OCI-LY7 (cell line): ENCODE results near the gene SETDB2. TPM values are rescaled to one million over a fixed set of nuclear protein-coding genes. Genes with fewer than 3 reads are reported as not detected.
"Not testable (repeated sequence)": the region's sequence is repeated elsewhere in the genome, so short reads cannot be mapped to it uniquely, and the experiment has no call there.

Source experiments
- BruUV-seq: library from RNA; stranded (reverse); fragments of 400-500 nt; replicated peaks from 2 replicates; lab custom pipeline; 2021; lab: Mats Ljungman, UMichigan
- CTCF ChIA-PET: fragments of 300-600 bp; sonication (Branson Sonifier 250); formaldehyde crosslinking; loops from one replicate; lab custom pipeline; 2022; ENCODE audit warnings: antibody characterized with exemption; ENCODE audit not compliant: unreplicated experiment; lab: Charles Lee
- POLR2A ChIA-PET: fragments of 300-600 bp; sonication (Branson Sonifier 250); formaldehyde crosslinking; loops from one replicate; lab custom pipeline; 2022; ENCODE audit warnings: antibody characterized with exemption; lab: Charles Lee
- DNase-seq: peaks from one replicate; pipeline ENCODE4 v3.0.0-alpha.2; 2015; ENCODE audit warnings: low spot score
- H2AFZ ChIP-seq: fragments of 200-600 bp; sonication (generic), shearing (Covaris generic); 2 replicates; pipeline ENCODE4 v1.6.1; 2014; ENCODE audit warnings: mild to moderate bottlenecking, antibody characterized with exemption, low read length, moderate library complexity
- H3K27ac ChIP-seq: fragments of 200-600 bp; sonication (generic); 2 replicates; pipeline ENCODE4 v1.5.1; 2014; ENCODE audit warnings: mixed run types, low read depth, mild to moderate bottlenecking, moderate library complexity, low read length, inconsistent platforms; ENCODE audit not compliant: poor library complexity, severe bottlenecking
- H3K36me3 ChIP-seq: fragments of 200-600 bp; sonication (generic); 2 replicates; pipeline ENCODE4 v1.6.1; 2014; ENCODE audit warnings: mild to moderate bottlenecking, antibody characterized with exemption, low read length, moderate library complexity, mixed read lengths; ENCODE audit not compliant: insufficient read depth
- H3K4me1 ChIP-seq: fragments of 200-600 bp; sonication (generic); 2 replicates; pipeline ENCODE4 v1.5.1; 2014; ENCODE audit warnings: mild to moderate bottlenecking, low read length; ENCODE audit not compliant: insufficient read depth, poor library complexity, severe bottlenecking
- H3K4me2 ChIP-seq: fragments of 200-600 bp; sonication (generic); 2 replicates; pipeline ENCODE4 v1.6.1; 2014; ENCODE audit warnings: mild to moderate bottlenecking, low read length
- H3K4me3 ChIP-seq: fragments of 200-600 bp; sonication (generic); 2 replicates; pipeline ENCODE4 v1.5.1; 2014; ENCODE audit warnings: mild to moderate bottlenecking, low read depth, low read length; ENCODE audit not compliant: poor library complexity, severe bottlenecking
- H3K79me2 ChIP-seq: fragments of 200-600 bp; sonication (generic); 2 replicates; pipeline ENCODE4 v1.6.1; 2016; ENCODE audit warnings: low read depth, mild to moderate bottlenecking, low read length, moderate library complexity, mixed read lengths; ENCODE audit not compliant: insufficient read depth
- H3K9me2 ChIP-seq: fragments of 200-600 bp; sonication (generic); 2 replicates; pipeline ENCODE4 v1.6.1; 2016; ENCODE audit warnings: mild to moderate bottlenecking, low read length, mixed read lengths; ENCODE audit not compliant: insufficient read depth
- H3K9me3 ChIP-seq: fragments of 200-600 bp; sonication (generic); 2 replicates; pipeline ENCODE4 v1.6.1; 2014; ENCODE audit warnings: mild to moderate bottlenecking, mixed run types, low read length, mixed read lengths
- H4K20me1 ChIP-seq: fragments of 200-600 bp; sonication (generic); 2 replicates; pipeline ENCODE4 v1.6.1; 2014; ENCODE audit warnings: mild to moderate bottlenecking, antibody characterized with exemption, low read length, moderate library complexity, mixed read lengths; ENCODE audit not compliant: insufficient read depth
- EZH2phosphoT487 ChIP-seq: fragments of 200-600 bp; sonication (generic); IDR thresholded peaks from 2 replicates; pipeline ENCODE4 v1.6.1; 2018; ENCODE audit warnings: low read depth, borderline replicate concordance, mild to moderate bottlenecking, mixed run types, antibody characterized with exemption, low read length, moderate library complexity, mixed read lengths
- intact Hi-C: fragments of 100-400 bp; cut with micrococcal nuclease; formaldehyde crosslinking; loops from one replicate; pipeline ENCODE4 v1.10.0; 2022; ENCODE audit not compliant: unreplicated experiment
- total RNA-seq, 2 experiments: library from RNA; depleted of rRNA in 1 of 2; stranded (reverse); fragments of >200 nt in 1 of 2; shearing (Covaris generic) in 1 of 2; gene quantifications; 2 replicates each; pipeline ENCODE4 v1.2.3, GENCODE V29; 2014 to 2022
- TF ChIP-seq, protein P1 (sequence below): fragments of 200-600 bp; sonication (generic); conservative IDR thresholded peaks from 2 replicates; pipeline ENCODE4 v1.5.1; 2014; ENCODE audit warnings: mild to moderate bottlenecking, antibody characterized with exemption, low read length, moderate library complexity, mixed read lengths

SETDB2 gene
- total RNA-seq, 2 experiments from 2014 or later, result 22.0 to 41.3 TPM

DNA sequence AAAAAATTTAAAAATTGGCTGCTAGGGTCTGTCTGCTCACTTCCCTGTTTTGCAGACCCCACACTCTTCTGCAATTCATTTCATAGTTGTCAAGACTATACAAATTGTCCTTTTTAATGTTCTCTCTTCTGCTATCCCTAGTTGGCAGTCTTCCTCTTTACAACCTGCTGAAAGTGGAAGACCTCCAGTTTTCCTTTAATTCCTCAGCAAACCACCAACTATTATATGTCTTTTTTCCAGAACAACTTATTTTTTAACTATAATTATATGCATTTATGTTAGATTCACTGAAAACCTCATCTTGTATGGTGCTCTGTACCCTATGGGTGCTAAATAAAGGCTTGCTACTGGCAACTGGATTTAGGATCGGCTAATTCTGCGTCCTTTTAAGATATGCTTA is 50.6 kb downstream of the SETDB2 start:
- ChIA-PET POLR2A (interaction anchor here (0.7 to 1.7 kb wide), 9 partner anchors 10 to 924 kb away, joined by 3 to 6 read pairs (median 5); no protein-coding TSS in a partner anchor), CTCF (no interaction called here)
- H3K36me3 ChIP-seq, result peaks cover 43% of the 10 kb centered on the region
- no peaks in the 10 kb centered on the region; the same call in 1 of the 2 replicates for H3K79me2 ChIP-seq
- peaks cover 44% of the 10 kb centered on the region for H3K4me1 ChIP-seq
- H3K27ac ChIP-seq, result peak overlapping the region; percentile 91
- intact Hi-C loops, result loop anchor here (1.0 to 5.0 kb wide), 2 partner anchors 93 to 193 kb away; partner anchors contain the start of gene RCBTB1
- no peaks in the 10 kb centered on the region for H3K9me2 ChIP-seq
- H3K9me3 ChIP-seq, result no peaks in the 10 kb centered on the region
- no TSS peak for BruUV-seq
- peak overlapping the region; percentile 74 for H3K4me2 ChIP-seq
- peak; percentile 14 for DNase-seq
- no peaks in the 10 kb centered on the region for H4K20me1 ChIP-seq
- H2AFZ ChIP-seq, result peak overlapping the region; percentile 84; the same call in 1 of the 2 replicates
- TF ChIP-seq, protein P1, sequence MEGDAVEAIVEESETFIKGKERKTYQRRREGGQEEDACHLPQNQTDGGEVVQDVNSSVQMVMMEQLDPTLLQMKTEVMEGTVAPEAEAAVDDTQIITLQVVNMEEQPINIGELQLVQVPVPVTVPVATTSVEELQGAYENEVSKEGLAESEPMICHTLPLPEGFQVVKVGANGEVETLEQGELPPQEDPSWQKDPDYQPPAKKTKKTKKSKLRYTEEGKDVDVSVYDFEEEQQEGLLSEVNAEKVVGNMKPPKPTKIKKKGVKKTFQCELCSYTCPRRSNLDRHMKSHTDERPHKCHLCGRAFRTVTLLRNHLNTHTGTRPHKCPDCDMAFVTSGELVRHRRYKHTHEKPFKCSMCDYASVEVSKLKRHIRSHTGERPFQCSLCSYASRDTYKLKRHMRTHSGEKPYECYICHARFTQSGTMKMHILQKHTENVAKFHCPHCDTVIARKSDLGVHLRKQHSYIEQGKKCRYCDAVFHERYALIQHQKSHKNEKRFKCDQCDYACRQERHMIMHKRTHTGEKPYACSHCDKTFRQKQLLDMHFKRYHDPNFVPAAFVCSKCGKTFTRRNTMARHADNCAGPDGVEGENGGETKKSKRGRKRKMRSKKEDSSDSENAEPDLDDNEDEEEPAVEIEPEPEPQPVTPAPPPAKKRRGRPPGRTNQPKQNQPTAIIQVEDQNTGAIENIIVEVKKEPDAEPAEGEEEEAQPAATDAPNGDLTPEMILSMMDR, result peak; percentile 55
- TF ChIP-seq EZH2phosphoT487, result no peak
- peak overlapping the region; percentile 76 for H3K4me3 ChIP-seq

DNA sequence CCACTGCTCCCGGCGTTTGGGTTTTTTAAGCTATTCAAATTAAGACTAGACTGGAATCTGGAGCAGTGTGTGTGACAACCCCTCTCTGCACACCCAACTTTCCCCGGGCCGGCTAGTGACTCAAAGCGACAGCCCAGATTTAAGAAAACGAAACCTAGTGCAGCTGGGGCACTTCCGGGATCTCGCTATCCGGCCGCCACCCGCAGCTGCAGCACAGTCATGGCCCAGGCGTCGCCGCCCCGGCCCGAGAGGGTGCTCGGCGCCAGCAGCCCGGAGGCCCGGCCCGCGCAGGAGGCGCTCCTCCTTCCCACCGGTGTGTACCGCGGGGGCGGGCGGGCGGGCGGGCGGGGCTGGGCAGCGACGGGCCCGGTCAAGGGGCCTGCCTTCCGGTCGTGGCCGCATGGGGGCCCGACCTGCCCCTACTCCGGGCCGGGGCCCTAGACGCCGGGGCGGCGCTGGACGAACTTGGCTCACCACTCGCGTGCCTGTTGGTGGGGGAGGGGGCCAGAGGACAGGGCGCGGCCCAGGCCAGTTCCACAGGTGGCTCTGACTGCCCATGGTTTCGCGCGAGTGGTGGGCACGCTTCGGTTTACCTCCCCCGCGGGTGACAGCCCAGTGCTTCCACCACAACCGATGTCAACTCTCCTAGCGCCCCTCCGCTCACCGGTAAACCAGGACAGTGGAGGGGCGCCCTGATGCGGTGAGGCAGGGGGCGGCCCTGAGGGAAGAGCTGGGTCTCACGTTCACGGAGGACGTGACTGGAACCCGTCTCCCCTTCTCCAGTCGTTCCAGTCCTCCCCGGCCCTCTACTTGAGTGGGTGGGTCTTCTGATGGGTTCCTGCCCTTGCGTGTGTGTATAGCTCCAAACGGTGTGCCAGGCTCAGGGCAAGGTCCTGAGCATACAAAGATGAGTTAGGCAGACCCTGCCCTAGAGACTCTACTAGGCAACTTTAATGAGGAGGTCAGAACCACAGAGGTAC is 52.0 kb downstream of the SETDB2 start, which contains the start of gene PHF11:
Gene PHF11 (plus strand): TSS at position 171 of the 980 bp plus-strand sequence. CDS start 49 bp downstream, at position 220.
- H2AFZ ChIP-seq, result peak within 1 kb of the TSS; percentile 84
- TF ChIP-seq, protein P1, result peak; percentile 36; the same call in 1 of the 2 replicates
- TF ChIP-seq EZH2phosphoT487, result no peak

DNA sequence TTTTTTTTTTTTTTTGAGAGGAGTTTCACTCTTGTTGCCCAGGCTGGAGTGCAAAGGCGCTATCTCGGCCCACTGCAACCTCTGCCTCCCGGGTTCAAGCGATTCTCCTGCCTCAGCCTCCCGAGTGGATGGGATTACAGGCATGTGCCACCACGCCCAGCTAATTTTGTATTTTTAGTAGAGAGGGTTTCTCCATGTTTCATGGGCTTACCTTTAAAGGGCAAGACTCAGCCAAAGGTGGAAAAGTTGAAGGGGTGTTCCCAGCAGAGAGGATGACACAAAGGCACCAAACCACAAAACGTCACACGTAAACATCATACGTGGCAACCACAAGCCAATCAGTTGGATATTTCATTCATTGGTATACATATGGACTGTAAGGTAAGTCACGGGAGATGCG is 52.8 kb downstream of the SETDB2 start:
- not testable (repeated sequence) for H3K79me2 ChIP-seq, DNase-seq, H4K20me1 ChIP-seq, H2AFZ ChIP-seq, H3K9me2 ChIP-seq, BruUV-seq, H3K9me3 ChIP-seq
- intact Hi-C loops, result loop anchor here (1.0 to 5.0 kb wide), 2 partner anchors 90 to 110 kb away; partner anchors contain the start of gene RCBTB1
- ChIA-PET POLR2A (interaction anchor here (0.6 to 2.8 kb wide), 7 partner anchors 9 to 247 kb away, joined by 3 to 28 read pairs (median 4); partner anchors contain the start of genes CAB39L and SETDB2), CTCF (interaction anchor here (0.6 to 1.4 kb wide), 2 partner anchors 54 to 77 kb away, joined by 3 read pairs; partner anchors contain the start of gene CAB39L)
- Histone ChIP-seq H3K27ac (peak overlapping the region; percentile 91), H3K4me1 (peaks cover 44% of the 10 kb centered on the region), H3K4me3 (peak overlapping the region; percentile 76), H3K4me2 (peak overlapping the region; percentile 89), H3K36me3 (peaks cover 37% of the 10 kb centered on the region)

More for the DNA sequence above, 52.0 kb downstream of the SETDB2 start, which contains the start of gene PHF11:
- CTCF ChIA-PET, result interaction anchor here (0.6 to 1.4 kb wide), 2 partner anchors 53 to 77 kb away, joined by 3 read pairs; partner anchors contain the start of gene CAB39L
- POLR2A ChIA-PET, result interaction anchor here (0.5 to 2.8 kb wide), 16 partner anchors 10 to 248 kb away, joined by 3 to 28 read pairs (median 4); partner anchors contain the start of genes CAB39L and SETDB2
- intact Hi-C loops, result loop anchor here (1.0 to 5.0 kb wide), 3 partner anchors 91 to 195 kb away; partner anchors contain the start of gene RCBTB1
- H3K4me2 ChIP-seq, result peak within 1 kb of the TSS; percentile 89
- no peaks in the 10 kb centered on the region for H3K9me3 ChIP-seq
- H3K9me2 ChIP-seq, result no peaks in the 10 kb centered on the region
- BruUV-seq, result no TSS peak
- H3K27ac ChIP-seq, result peak within 1 kb of the TSS; percentile 91
- peaks cover 40% of the 10 kb centered on the region for H3K36me3 ChIP-seq
- peak within 1 kb of the TSS; percentile 76 for H3K4me3 ChIP-seq
- H3K4me1 ChIP-seq, result peaks cover 44% of the 10 kb centered on the region
- H4K20me1 ChIP-seq, result no peaks in the 10 kb centered on the region
- peak; percentile 94 for DNase-seq
- H3K79me2 ChIP-seq, result no peaks in the 10 kb centered on the region; the same call in 1 of the 2 replicates
